ENCODE results near the gene MUC21. TPM values are rescaled to one million over a fixed set of nuclear protein-coding genes. Genes with fewer than 3 reads are reported as not detected.

The MUC21 gene
- total RNA-seq, 1 experiment from 2014 or later = not detected

DNA sequence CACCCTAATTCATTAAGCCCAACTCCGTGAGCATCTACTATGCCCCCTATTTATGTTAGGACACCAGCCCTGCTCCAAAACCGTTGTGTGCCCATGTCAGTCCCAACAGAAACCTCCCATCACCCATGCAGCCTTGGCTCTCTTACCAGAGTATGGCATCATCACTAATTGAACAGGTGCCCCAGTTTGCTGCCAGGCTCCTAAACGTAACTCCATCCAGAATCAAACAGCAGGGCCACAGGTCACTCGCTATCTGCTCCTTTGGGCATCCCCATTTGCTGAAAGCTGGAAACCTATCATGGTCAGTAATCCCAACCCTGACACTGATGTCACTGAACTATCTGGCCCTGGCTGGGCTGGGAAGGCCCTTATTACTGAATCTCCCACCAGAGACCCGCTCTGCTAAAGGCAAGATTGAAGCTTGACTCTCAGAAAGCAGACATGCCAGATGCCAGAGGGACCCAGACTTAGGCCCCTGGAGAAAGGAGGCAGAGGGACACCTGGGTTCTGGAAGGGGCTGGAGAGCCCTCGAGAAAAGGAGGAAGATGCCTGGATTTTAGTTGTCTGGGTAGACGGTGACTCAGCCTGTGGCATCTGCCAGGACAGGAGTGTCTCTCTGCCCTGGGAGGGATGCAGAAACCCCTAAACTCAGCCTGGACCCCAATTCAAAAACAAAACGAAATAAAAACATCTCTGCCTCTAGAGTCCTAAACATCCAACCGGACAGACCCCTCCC lies 28.7 kb upstream of the MUC21 start:
- ChIA-PET POLR2A (ENCODE audit: low non-redundant PET) (no interaction called here), CTCF (interaction anchor here (0.9 to 1.5 kb wide), 2 partner anchors 12 to 132 kb away, joined by 3 to 4 read pairs; no protein-coding TSS in a partner anchor)
- no peaks in the 10 kb centered on the region for H3K9me3 ChIP-seq (ENCODE audit: low read depth, low read length, poor library complexity, severe bottlenecking)
- peak; percentile 22 for DNase-seq (ENCODE audit: low spot score)
- no peaks in the 10 kb centered on the region for H3K27me3 ChIP-seq (replicated peaks; ENCODE audit: insufficient read depth, low read depth, low read length, poor library complexity)
- no TSS peak for BruUV-seq (replicated peaks)
- no peaks in the 10 kb centered on the region for H3K36me3 ChIP-seq (ENCODE audit: insufficient read depth, low read length, poor library complexity, severe bottlenecking)
- peaks cover 30% of the 10 kb centered on the region for H3K4me1 ChIP-seq (ENCODE audit: insufficient read depth, low read length, poor library complexity, severe bottlenecking)
- peak overlapping the region; percentile 37 for H3K4me3 ChIP-seq (ENCODE audit: low read depth, low read length, poor library complexity, severe bottlenecking)
- no peak for TF ChIP-seq EZH2 (IDR thresholded peaks at IDR 0.05; ENCODE audit: borderline replicate concordance, low read depth, low read length, poor library complexity, severe bottlenecking)
- TF ChIP-seq, protein P1, sequence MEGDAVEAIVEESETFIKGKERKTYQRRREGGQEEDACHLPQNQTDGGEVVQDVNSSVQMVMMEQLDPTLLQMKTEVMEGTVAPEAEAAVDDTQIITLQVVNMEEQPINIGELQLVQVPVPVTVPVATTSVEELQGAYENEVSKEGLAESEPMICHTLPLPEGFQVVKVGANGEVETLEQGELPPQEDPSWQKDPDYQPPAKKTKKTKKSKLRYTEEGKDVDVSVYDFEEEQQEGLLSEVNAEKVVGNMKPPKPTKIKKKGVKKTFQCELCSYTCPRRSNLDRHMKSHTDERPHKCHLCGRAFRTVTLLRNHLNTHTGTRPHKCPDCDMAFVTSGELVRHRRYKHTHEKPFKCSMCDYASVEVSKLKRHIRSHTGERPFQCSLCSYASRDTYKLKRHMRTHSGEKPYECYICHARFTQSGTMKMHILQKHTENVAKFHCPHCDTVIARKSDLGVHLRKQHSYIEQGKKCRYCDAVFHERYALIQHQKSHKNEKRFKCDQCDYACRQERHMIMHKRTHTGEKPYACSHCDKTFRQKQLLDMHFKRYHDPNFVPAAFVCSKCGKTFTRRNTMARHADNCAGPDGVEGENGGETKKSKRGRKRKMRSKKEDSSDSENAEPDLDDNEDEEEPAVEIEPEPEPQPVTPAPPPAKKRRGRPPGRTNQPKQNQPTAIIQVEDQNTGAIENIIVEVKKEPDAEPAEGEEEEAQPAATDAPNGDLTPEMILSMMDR (conservative IDR thresholded peaks at IDR 0.05; ENCODE audit: low read depth, low read length) = no peak
- intact Hi-C loops (cut with micrococcal nuclease; ENCODE audit: unreplicated experiment) = no loop called here
- H3K27ac ChIP-seq (ENCODE audit: low read depth, low read length, poor library complexity, severe bottlenecking) = peak overlapping the region; percentile 43

- peak overlapping the region; percentile 37 for H3K4me3 ChIP-seq (ENCODE audit: low read depth, low read length, poor library complexity, severe bottlenecking)
- no peaks in the 10 kb centered on the region for H3K36me3 ChIP-seq (ENCODE audit: insufficient read depth, low read length, poor library complexity, severe bottlenecking)
- no peaks in the 10 kb centered on the region for H3K9me3 ChIP-seq (ENCODE audit: low read depth, low read length, poor library complexity, severe bottlenecking)
- ChIA-PET POLR2A (ENCODE audit: low non-redundant PET) (interaction anchor here (0.6 kb wide), 1 partner anchor 1312 kb away, joined by 5 read pairs; no protein-coding TSS in a partner anchor), CTCF (interaction anchor here (0.9 to 1.5 kb wide), 2 partner anchors 13 to 132 kb away, joined by 3 to 4 read pairs; no protein-coding TSS in a partner anchor)
- peak; percentile 89 for DNase-seq (ENCODE audit: low spot score)
- H3K4me1 ChIP-seq (ENCODE audit: insufficient read depth, low read length, poor library complexity, severe bottlenecking) = peaks cover 30% of the 10 kb centered on the region
- intact Hi-C loops (cut with micrococcal nuclease; ENCODE audit: unreplicated experiment) = no loop called here
- no peaks in the 10 kb centered on the region for H3K27me3 ChIP-seq (replicated peaks; ENCODE audit: insufficient read depth, low read depth, low read length, poor library complexity)
- no peak for TF ChIP-seq EZH2 (IDR thresholded peaks at IDR 0.05; ENCODE audit: borderline replicate concordance, low read depth, low read length, poor library complexity, severe bottlenecking)
- TF ChIP-seq, protein P1 (conservative IDR thresholded peaks at IDR 0.05; ENCODE audit: low read depth, low read length) = no peak
- no TSS peak for BruUV-seq (replicated peaks)
- peak overlapping the region; percentile 43 for H3K27ac ChIP-seq (ENCODE audit: low read depth, low read length, poor library complexity, severe bottlenecking)
Measured at GRCh38 chr6:30955367-30956042, 28.0 kb upstream of the MUC21 start.

DNA sequence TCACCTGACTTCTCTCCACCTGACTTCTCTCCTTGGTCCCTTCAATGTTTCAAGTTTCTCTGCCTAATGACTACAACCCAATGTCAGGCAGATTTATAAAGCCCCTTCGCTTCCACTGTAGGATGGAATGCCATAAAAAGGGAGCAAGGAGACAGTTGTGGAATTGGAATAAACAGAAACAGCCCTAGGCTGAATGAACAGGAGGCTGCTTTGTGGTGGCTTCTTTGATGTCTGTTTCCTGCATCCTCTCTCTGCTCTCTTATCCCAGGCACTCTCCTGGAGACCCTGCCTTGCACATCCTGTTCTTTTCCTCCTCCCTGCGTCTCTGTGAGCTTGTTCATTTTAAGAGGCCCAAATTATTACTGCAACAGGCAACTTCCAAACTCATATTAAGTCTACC lies 25.8 kb upstream of the MUC21 start:
- POLR2A ChIA-PET (ENCODE audit: low non-redundant PET) = no interaction called here
- Histone ChIP-seq H3K4me3 (ENCODE audit: low read depth, low read length, poor library complexity, severe bottlenecking) (no peak overlapping the region), H3K27ac (ENCODE audit: low read depth, low read length, poor library complexity, severe bottlenecking) (no peak overlapping the region), H3K27me3 (replicated peaks; ENCODE audit: insufficient read depth, low read depth, low read length, poor library complexity) (no peaks in the 10 kb centered on the region), H3K9me3 (ENCODE audit: low read depth, low read length, poor library complexity, severe bottlenecking) (no peaks in the 10 kb centered on the region), H3K36me3 (ENCODE audit: insufficient read depth, low read length, poor library complexity, severe bottlenecking) (no peaks in the 10 kb centered on the region), H3K4me1 (ENCODE audit: insufficient read depth, low read length, poor library complexity, severe bottlenecking) (peaks cover 40% of the 10 kb centered on the region)
- no peak for DNase-seq (ENCODE audit: low spot score)
- intact Hi-C loops (cut with micrococcal nuclease; ENCODE audit: unreplicated experiment) = no loop called here
- CTCF ChIA-PET = no interaction called here
- BruUV-seq (replicated peaks) = no TSS peak
- TF ChIP-seq, protein P1 (conservative IDR thresholded peaks at IDR 0.05; ENCODE audit: low read depth, low read length) = no peak
- TF ChIP-seq EZH2 (IDR thresholded peaks at IDR 0.05; ENCODE audit: borderline replicate concordance, low read depth, low read length, poor library complexity, severe bottlenecking) = no peak

Data from A673 (cell line).